GM19452 (cell line): ENCODE results near the gene PCCA.
"Not testable (repeated sequence)": the region's sequence is repeated elsewhere in the genome, so short reads cannot be mapped to it uniquely, and the experiment has no call there.

Experiments
- ATAC-seq: cut with Tn5 transposase; IDR thresholded peaks from one replicate; pipeline ENCODE4 v1.9.1; 2021; ENCODE audit not compliant: unreplicated experiment

PCCA gene

GRCh38 chr13:100521851-100522617, 433.1 kb downstream of the PCCA start:
- no peak for ATAC-seq

GRCh38 chr13:100522618-100523309, 433.9 kb downstream of the PCCA start:
- no peak for ATAC-seq

GRCh38 chr13:100523411-100523810, 434.5 kb downstream of the PCCA start:
- no peak for ATAC-seq

GRCh38 chr13:100523981-100524386, 435.1 kb downstream of the PCCA start:
- ATAC-seq: no peak

GRCh38 chr13:100524688-100525087, 435.8 kb downstream of the PCCA start:
- not testable (repeated sequence) for ATAC-seq

- ATAC-seq: no peak
These were observed 436.8 kb downstream of the PCCA start for GRCh38 chr13:100525453-100526317.

GRCh38 chr13:100526318-100527000, 437.6 kb downstream of the PCCA start:
- ATAC-seq: no peak

- no peak for ATAC-seq
These were observed 438.8 kb downstream of the PCCA start for GRCh38 chr13:100527644-100528043.

GRCh38 chr13:100528353-100528752, 439.5 kb downstream of the PCCA start:
- ATAC-seq: no peak

- no peak for ATAC-seq
These were observed 439.9 kb downstream of the PCCA start for GRCh38 chr13:100528820-100529219.

GRCh38 chr13:100529666-100530377, 440.9 kb downstream of the PCCA start:
- ATAC-seq: no peak

GRCh38 chr13:100530671-100531213, 441.8 kb downstream of the PCCA start:
- no peak for ATAC-seq

GRCh38 chr13:100532090-100532766, 443.3 kb downstream of the PCCA start:
- no peak for ATAC-seq

GRCh38 chr13:100532836-100533435, 444.0 kb downstream of the PCCA start:
- ATAC-seq: no peak

GRCh38 chr13:100533588-100534041, 444.7 kb downstream of the PCCA start:
- no peak for ATAC-seq

- no peak for ATAC-seq
These were observed 445.4 kb downstream of the PCCA start for GRCh38 chr13:100534147-100534843.

GRCh38 chr13:100534911-100535310, 446.0 kb downstream of the PCCA start:
- ATAC-seq: no peak

GRCh38 chr13:100535426-100536135, 446.7 kb downstream of the PCCA start:
- ATAC-seq: no peak
